Caco-2 (cell line): ENCODE measurements around the gene PSMC5. TPM values are rescaled to one million over a fixed set of nuclear protein-coding genes. Genes with fewer than 3 reads are reported as not detected.
"Not testable (repeated sequence)": the region's sequence is repeated elsewhere in the genome, so short reads cannot be mapped to it uniquely, and the experiment has no call there.

Source experiments
- BruUV-seq: library from RNA; stranded (reverse); fragments of 400-500 nt; replicated peaks from 2 replicates; lab custom pipeline; 2021; lab: Mats Ljungman, UMichigan
- CTCF ChIA-PET: fragments of 300-600 bp; sonication (Branson Sonifier 250); formaldehyde crosslinking; loops from one replicate; lab custom pipeline; 2022; ENCODE audit warnings: antibody characterized with exemption; lab: Charles Lee
- POLR2A ChIA-PET: fragments of 300-600 bp; sonication (Branson Sonifier 250); formaldehyde crosslinking; loops from one replicate; lab custom pipeline; 2022; ENCODE audit warnings: antibody characterized with exemption; lab: Charles Lee
- DNase-seq, 2 experiments: peaks; one replicate each; pipeline versions ENCODE4 v3.0.0 to v3.0.0-alpha.2; 2020 to 2022
- H3K27me3 ChIP-seq: replicated peaks from 2 replicates; pipeline ENCODE4 v1.6.0; 2011; ENCODE audit warnings: low read length; ENCODE audit not compliant: control insufficient read depth, insufficient read depth
- H3K36me3 ChIP-seq: 2 replicates; pipeline ENCODE4 v1.5.1; 2011; ENCODE audit warnings: low read length; ENCODE audit not compliant: control insufficient read depth, insufficient read depth
- H3K4me1 ChIP-seq: fragments of 250-450 bp; sonication (Bioruptor Pico); 2 replicates; pipeline ENCODE4 v1.5.1; 2020; ENCODE audit warnings: mild to moderate bottlenecking
- H3K4me3 ChIP-seq: 2 replicates; pipeline ENCODE4 v1.5.1; 2011; ENCODE audit warnings: low read depth, mild to moderate bottlenecking, control low read depth, low read length
- H3K9me3 ChIP-seq: fragments of 250-450 bp; sonication (Bioruptor Pico); 2 replicates; pipeline ENCODE4 v1.5.1; 2020; ENCODE audit warnings: mild to moderate bottlenecking, moderate library complexity
- H3K27ac Mint-ChIP-seq: one replicate; pipeline ENCODE4 v1.8.0; 2022; ENCODE audit warnings: mixed read lengths; ENCODE audit not compliant: unreplicated experiment
- H3K27me3 Mint-ChIP-seq: one replicate; pipeline ENCODE4 v1.8.0; 2022; ENCODE audit warnings: mixed read lengths; ENCODE audit not compliant: insufficient read depth, unreplicated experiment
- H3K36me3 Mint-ChIP-seq: one replicate; pipeline ENCODE4 v1.8.0; 2022; ENCODE audit warnings: mild to moderate bottlenecking, mixed read lengths; ENCODE audit not compliant: insufficient read depth, unreplicated experiment
- H3K4me1 Mint-ChIP-seq: one replicate; pipeline ENCODE4 v1.8.0; 2022; ENCODE audit warnings: low read depth, mixed read lengths; ENCODE audit not compliant: unreplicated experiment
- H3K4me3 Mint-ChIP-seq: one replicate; pipeline ENCODE4 v1.8.0; 2022; ENCODE audit warnings: mild to moderate bottlenecking, moderate library complexity, mixed read lengths; ENCODE audit not compliant: unreplicated experiment
- H3K9me3 Mint-ChIP-seq: one replicate; pipeline ENCODE4 v1.8.0; 2022; ENCODE audit warnings: mixed read lengths; ENCODE audit not compliant: unreplicated experiment
- CTCF ChIP-seq, 2 experiments: fragments of 200-600 bp in 1 of 2; IDR thresholded peaks; 1 replicate in 1 of 2; 2 replicates in 1 of 2; pipeline versions ENCODE4 v1.5.1 to v1.8.0; 2011 to 2022; ENCODE audit warnings: antibody characterized with exemption in 1 of 2, control low read depth in 1 of 2, inconsistent platforms in 1 of 2, low read depth in 1 of 2, low read length in 1 of 2, mild to moderate bottlenecking in 1 of 2, moderate library complexity in 1 of 2; ENCODE audit not compliant: insufficient read depth in 1 of 2, severe bottlenecking in 1 of 2, unreplicated experiment in 1 of 2
- intact Hi-C: fragments of 100-400 bp; cut with micrococcal nuclease; formaldehyde crosslinking; loops from one replicate; pipeline ENCODE4 v1.10.0; 2022; ENCODE audit not compliant: unreplicated experiment
- total RNA-seq: library from RNA; stranded (reverse); gene quantifications from 2 replicates; pipeline ENCODE4 v1.2.3, GENCODE V29; 2022

PSMC5 gene
- total RNA-seq, 1 experiment from 2014 or later: 197 TPM

- H3K4me3 Mint-ChIP-seq, H3K9me3 ChIP-seq, H3K4me1 Mint-ChIP-seq, intact Hi-C loops, H3K27me3 ChIP-seq, H3K36me3 Mint-ChIP-seq, H3K9me3 Mint-ChIP-seq, H3K36me3 ChIP-seq, BruUV-seq, H3K27ac Mint-ChIP-seq, H3K4me1 ChIP-seq, DNase-seq, H3K27me3 Mint-ChIP-seq, POLR2A ChIA-PET, H3K4me3 ChIP-seq, CTCF ChIA-PET: not testable (repeated sequence)
Observed at GRCh38 chr17:63874061-63874626, 46.9 kb downstream of the PSMC5 start.

- POLR2A ChIA-PET: interaction anchor here (0.6 kb wide), 1 partner anchor 11 kb away, joined by 3 read pairs; no protein-coding TSS in a partner anchor
Observed at GRCh38 chr17:63874693-63875092, 47.5 kb downstream of the PSMC5 start.

GRCh38 chr17:63878413-63878812, 51.2 kb downstream of the PSMC5 start:
- H3K27me3 ChIP-seq, H3K9me3 Mint-ChIP-seq, H3K4me3 Mint-ChIP-seq, POLR2A ChIA-PET, H3K9me3 ChIP-seq, H3K4me3 ChIP-seq, H3K4me1 Mint-ChIP-seq, H3K27ac Mint-ChIP-seq, H3K36me3 ChIP-seq, H3K27me3 Mint-ChIP-seq, intact Hi-C loops, H3K36me3 Mint-ChIP-seq, BruUV-seq, H3K4me1 ChIP-seq, CTCF ChIA-PET, DNase-seq: not testable (repeated sequence)

More at GRCh38 chr17:63874693-63875092, 47.5 kb downstream of the PSMC5 start:
- H3K4me3 Mint-ChIP-seq, H3K4me1 ChIP-seq, intact Hi-C loops, H3K27ac Mint-ChIP-seq, H3K4me3 ChIP-seq, BruUV-seq, H3K27me3 ChIP-seq, H3K36me3 Mint-ChIP-seq, H3K36me3 ChIP-seq, CTCF ChIA-PET, H3K27me3 Mint-ChIP-seq, H3K9me3 ChIP-seq, DNase-seq, H3K4me1 Mint-ChIP-seq, H3K9me3 Mint-ChIP-seq: not testable (repeated sequence)

- Mint-ChIP-seq H3K27ac (no peak overlapping the region), H3K36me3 (no peaks in the 10 kb centered on the region), H3K4me3 (no peak overlapping the region), H3K9me3 (no peaks in the 10 kb centered on the region), H3K27me3 (peaks cover 4% of the 10 kb centered on the region), H3K4me1 (no peaks in the 10 kb centered on the region)
- no peak for DNase-seq
- no peak overlapping the region for H3K4me3 ChIP-seq
- H3K4me1 ChIP-seq: no peaks in the 10 kb centered on the region
- POLR2A ChIA-PET: no interaction called here
- TF ChIP-seq CTCF (IDR thresholded peaks at IDR 0.05; ENCODE audit: insufficient read depth in 1 of 2, low read depth in 1 of 2, low read length in 1 of 2, severe bottlenecking in 1 of 2, unreplicated experiment in 1 of 2): no peak
- no peaks in the 10 kb centered on the region for H3K27me3 ChIP-seq
- intact Hi-C loops: no loop called here
- H3K36me3 ChIP-seq: no peaks in the 10 kb centered on the region
- no peaks in the 10 kb centered on the region for H3K9me3 ChIP-seq
- no TSS peak for BruUV-seq
- CTCF ChIA-PET: interaction anchor here (0.6 to 1.1 kb wide), 5 partner anchors 9 to 455 kb away, joined by 3 to 8 read pairs (median 3); no protein-coding TSS in a partner anchor
Observed at GRCh38 chr17:63880706-63881105, 53.5 kb downstream of the PSMC5 start.
